CD14-positive monocyte (primary cell): ENCODE results near the gene CRTC1. TPM values are rescaled to one million over a fixed set of nuclear protein-coding genes. Genes with fewer than 3 reads are reported as not detected.
"Not testable (repeated sequence)": the region's sequence is repeated elsewhere in the genome, so short reads cannot be mapped to it uniquely, and the experiment has no call there.

Source experiments
- DNase-seq, 3 donors: peaks; one replicate each; pipeline ENCODE4 v3.0.0-alpha.2; 2011 to 2022
- H2AFZ ChIP-seq: 2 replicates; pipeline ENCODE4 v1.6.0; 2012; ENCODE audit warnings: mild to moderate bottlenecking, low read depth, low read length, inconsistent platforms; ENCODE audit not compliant: insufficient read depth, poor library complexity, severe bottlenecking
- H3K27ac ChIP-seq, 2 donors: 1 replicate in 1 of 2; 2 replicates in 1 of 2; pipeline ENCODE4 v1.5.1; 2012 to 2013; ENCODE audit warnings: low read length in 2 of 2, control low read depth in 1 of 2, inconsistent platforms in 1 of 2, low read depth in 1 of 2, mild to moderate bottlenecking in 1 of 2
- H3K27me3 ChIP-seq, 2 donors: one replicate each; pipeline versions ENCODE4 v1.6.0 to v1.6.1; 2011 to 2013; ENCODE audit warnings: low read length in 2 of 2; ENCODE audit not compliant: control insufficient read depth in 2 of 2, insufficient read depth in 2 of 2
- H3K36me3 ChIP-seq, 2 donors: replicated peaks in 1 of 2; 1 replicate in 1 of 2; 2 replicates in 1 of 2; pipeline versions ENCODE4 v1.5.1 to v1.6.1; 2012 to 2013; ENCODE audit warnings: low read length in 2 of 2, control low read depth in 1 of 2, inconsistent platforms in 1 of 2, mild to moderate bottlenecking in 1 of 2; ENCODE audit not compliant: insufficient read depth in 2 of 2, control insufficient read depth in 1 of 2
- H3K4me1 ChIP-seq, 2 donors: 1 replicate in 1 of 2; 2 replicates in 1 of 2; pipeline versions ENCODE4 v1.5.1 to v1.6.1; 2012 to 2013; ENCODE audit warnings: low read length in 2 of 2, control low read depth in 1 of 2, inconsistent platforms in 1 of 2, mild to moderate bottlenecking in 1 of 2, moderate library complexity in 1 of 2; ENCODE audit not compliant: insufficient read depth in 2 of 2, control insufficient read depth in 1 of 2
- H3K4me2 ChIP-seq: replicated peaks from 2 replicates; pipeline ENCODE3; 2012; ENCODE audit warnings: low read length, moderate library complexity, mild to moderate bottlenecking; ENCODE audit not compliant: poor library complexity, severe bottlenecking; ENCODE audit errors: extremely low read depth
- H3K4me3 ChIP-seq, 3 experiments: fragments of 200-600 bp in 1 of 3; sonication (generic) in 1 of 3; replicated peaks in 1 of 3; 1 replicate in 2 of 3; 2 replicates in 1 of 3; pipeline ENCODE4 v1.5.1; 2011 to 2013; ENCODE audit warnings: low read length in 3 of 3, mild to moderate bottlenecking in 3 of 3, control low read depth in 2 of 3, low read depth in 2 of 3, inconsistent platforms in 1 of 3, moderate library complexity in 1 of 3
- H3K79me2 ChIP-seq: 2 replicates; pipeline ENCODE4 v1.6.0; 2012; ENCODE audit warnings: mild to moderate bottlenecking, control low read depth, inconsistent platforms, low read length, moderate library complexity; ENCODE audit not compliant: insufficient read depth
- H3K9ac ChIP-seq: 2 replicates; pipeline ENCODE4 v1.6.0; 2017; ENCODE audit warnings: low read length, mild to moderate bottlenecking; ENCODE audit not compliant: insufficient read depth, poor library complexity, severe bottlenecking
- H3K9me3 ChIP-seq, 2 donors: replicated peaks in 1 of 2; 1 replicate in 1 of 2; 2 replicates in 1 of 2; pipeline versions ENCODE4 v1.5.1 to v1.6.1; 2012 to 2013; ENCODE audit warnings: low read length in 2 of 2, control low read depth in 1 of 2; ENCODE audit not compliant: control insufficient read depth in 1 of 2, insufficient read depth in 1 of 2
- H4K20me1 ChIP-seq: 2 replicates; pipeline ENCODE4 v1.6.0; 2012; ENCODE audit warnings: mild to moderate bottlenecking, low read length, control low read depth, moderate library complexity; ENCODE audit not compliant: insufficient read depth
- H3K27ac Mint-ChIP-seq, 7 donors: one replicate each; pipeline ENCODE4 v1.8.0; 2020; ENCODE audit warnings: mild to moderate bottlenecking in 7 of 7, mixed read lengths in 7 of 7, moderate library complexity in 6 of 7, inconsistent platforms in 2 of 7
- H3K27me3 Mint-ChIP-seq, 3 donors: one replicate each; pipeline ENCODE4 v1.8.0; 2021 to 2022; ENCODE audit warnings: low read depth in 3 of 3, mild to moderate bottlenecking in 3 of 3, mixed read lengths in 3 of 3, moderate library complexity in 3 of 3, inconsistent platforms in 1 of 3
- H3K36me3 Mint-ChIP-seq, 2 donors: one replicate each; pipeline ENCODE4 v1.8.0; 2020; ENCODE audit warnings: mixed read lengths in 2 of 2, inconsistent platforms in 1 of 2, mild to moderate bottlenecking in 1 of 2
- H3K4me1 Mint-ChIP-seq: one replicate; pipeline ENCODE4 v1.8.0; 2020; ENCODE audit warnings: mild to moderate bottlenecking, mixed read lengths
- H3K4me3 Mint-ChIP-seq, 2 donors: one replicate each; pipeline ENCODE4 v1.8.0; 2020; ENCODE audit warnings: mild to moderate bottlenecking in 2 of 2, mixed read lengths in 2 of 2, moderate library complexity in 1 of 2
- H3K9me3 Mint-ChIP-seq, 7 donors: one replicate each; pipeline ENCODE4 v1.8.0; 2020 to 2022; ENCODE audit warnings: mixed read lengths in 7 of 7, mild to moderate bottlenecking in 6 of 7, moderate library complexity in 6 of 7, inconsistent platforms in 2 of 7
- WGBS: methylation state at CpG from one replicate; pipeline ENCODE4 v1.1.5; 2013; ENCODE audit warnings: missing lambda C conversion rate; ENCODE audit not compliant: insufficient coverage; 5-methylcytosine and 5-hydroxymethylcytosine counted together
- intact Hi-C, 2 donors: fragments of 100-400 bp; cut with micrococcal nuclease; formaldehyde crosslinking; loops; one replicate each; pipeline versions ENCODE4 v1.15.0 to v1.15.1; 2023
- polyA plus RNA-seq, 3 donors: library from polyadenylated mRNA; depleted of rRNA in 1 of 3; unstranded in 2 of 3; stranded (reverse) in 1 of 3; fragments of 300-500 nt in 2 of 3; fragments of >200 nt in 1 of 3; fragmentation: Illumina TruSeq in 2 of 3; gene quantifications; 1 replicate in 2 of 3; 2 replicates in 1 of 3; pipeline ENCODE4 v1.2.3, GENCODE V29; 2012 to 2021
- TF ChIP-seq, protein P1 (sequence below): fragments of 200-600 bp; IDR thresholded peaks from one replicate; pipeline ENCODE4 v1.8.0; 2022; ENCODE audit warnings: antibody characterized with exemption, mild to moderate bottlenecking

Gene CRTC1
- polyA plus RNA-seq, 3 donors, result 0.28 to 9.2 (median 0.55) TPM

DNA sequence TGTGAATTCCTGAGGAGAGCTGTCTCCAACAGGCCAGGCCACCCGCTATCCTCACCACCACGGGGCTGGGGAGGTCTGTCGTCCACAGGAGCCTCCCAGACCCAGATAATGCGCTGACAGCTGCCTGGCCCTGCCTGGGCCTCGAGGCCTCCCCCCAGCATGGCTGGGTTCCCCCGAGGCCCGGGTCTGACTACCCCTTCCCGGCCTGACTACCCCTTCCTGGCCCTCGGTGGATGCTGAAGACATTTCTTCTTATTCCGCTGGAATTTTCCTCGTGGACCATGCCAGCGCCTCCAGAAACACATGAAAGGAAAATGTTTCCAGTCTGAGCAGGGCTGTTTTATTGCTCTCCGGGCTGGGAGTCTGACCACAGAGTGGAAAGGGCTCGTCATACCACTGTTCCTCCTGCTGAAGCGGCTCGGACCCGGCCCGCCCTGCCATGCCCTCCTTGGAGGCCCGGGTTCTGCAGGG is 124.4 kb downstream of the CRTC1 start:
- no peak overlapping the region for H3K4me3 ChIP-seq
- Mint-ChIP-seq H3K36me3 (no peaks in the 10 kb centered on the region), H3K4me3 (no peak overlapping the region), H3K4me1 (peaks cover 12% of the 10 kb centered on the region), H3K27ac (no peak overlapping the region), H3K9me3 (peaks cover 0 to 4% (median 0%) of the 10 kb centered on the region in 7 donors), H3K27me3 (peaks cover 8 to 35% (median 29%) of the 10 kb centered on the region in 3 donors)
- TF ChIP-seq, protein P1, sequence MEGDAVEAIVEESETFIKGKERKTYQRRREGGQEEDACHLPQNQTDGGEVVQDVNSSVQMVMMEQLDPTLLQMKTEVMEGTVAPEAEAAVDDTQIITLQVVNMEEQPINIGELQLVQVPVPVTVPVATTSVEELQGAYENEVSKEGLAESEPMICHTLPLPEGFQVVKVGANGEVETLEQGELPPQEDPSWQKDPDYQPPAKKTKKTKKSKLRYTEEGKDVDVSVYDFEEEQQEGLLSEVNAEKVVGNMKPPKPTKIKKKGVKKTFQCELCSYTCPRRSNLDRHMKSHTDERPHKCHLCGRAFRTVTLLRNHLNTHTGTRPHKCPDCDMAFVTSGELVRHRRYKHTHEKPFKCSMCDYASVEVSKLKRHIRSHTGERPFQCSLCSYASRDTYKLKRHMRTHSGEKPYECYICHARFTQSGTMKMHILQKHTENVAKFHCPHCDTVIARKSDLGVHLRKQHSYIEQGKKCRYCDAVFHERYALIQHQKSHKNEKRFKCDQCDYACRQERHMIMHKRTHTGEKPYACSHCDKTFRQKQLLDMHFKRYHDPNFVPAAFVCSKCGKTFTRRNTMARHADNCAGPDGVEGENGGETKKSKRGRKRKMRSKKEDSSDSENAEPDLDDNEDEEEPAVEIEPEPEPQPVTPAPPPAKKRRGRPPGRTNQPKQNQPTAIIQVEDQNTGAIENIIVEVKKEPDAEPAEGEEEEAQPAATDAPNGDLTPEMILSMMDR, result no peak
- no peak for DNase-seq
- no peaks in the 10 kb centered on the region for H3K79me2 ChIP-seq
- intact Hi-C loops, result no loop called here
- no peaks in the 10 kb centered on the region for H3K9me3 ChIP-seq
- peaks cover 10% of the 10 kb centered on the region in 2 donors for H3K4me1 ChIP-seq
- peaks cover 0 to 4% of the 10 kb centered on the region in 2 donors for H3K27me3 ChIP-seq
- no peak overlapping the region for H3K27ac ChIP-seq
- H4K20me1 ChIP-seq, result no peaks in the 10 kb centered on the region
- no peaks in the 10 kb centered on the region for H3K36me3 ChIP-seq
- no peak overlapping the region for H3K4me2 ChIP-seq
- WGBS, result 91% methylated on average over 12 of the region's 19 CpGs
- no peak overlapping the region for H3K9ac ChIP-seq
- no peak overlapping the region for H2AFZ ChIP-seq

DNA sequence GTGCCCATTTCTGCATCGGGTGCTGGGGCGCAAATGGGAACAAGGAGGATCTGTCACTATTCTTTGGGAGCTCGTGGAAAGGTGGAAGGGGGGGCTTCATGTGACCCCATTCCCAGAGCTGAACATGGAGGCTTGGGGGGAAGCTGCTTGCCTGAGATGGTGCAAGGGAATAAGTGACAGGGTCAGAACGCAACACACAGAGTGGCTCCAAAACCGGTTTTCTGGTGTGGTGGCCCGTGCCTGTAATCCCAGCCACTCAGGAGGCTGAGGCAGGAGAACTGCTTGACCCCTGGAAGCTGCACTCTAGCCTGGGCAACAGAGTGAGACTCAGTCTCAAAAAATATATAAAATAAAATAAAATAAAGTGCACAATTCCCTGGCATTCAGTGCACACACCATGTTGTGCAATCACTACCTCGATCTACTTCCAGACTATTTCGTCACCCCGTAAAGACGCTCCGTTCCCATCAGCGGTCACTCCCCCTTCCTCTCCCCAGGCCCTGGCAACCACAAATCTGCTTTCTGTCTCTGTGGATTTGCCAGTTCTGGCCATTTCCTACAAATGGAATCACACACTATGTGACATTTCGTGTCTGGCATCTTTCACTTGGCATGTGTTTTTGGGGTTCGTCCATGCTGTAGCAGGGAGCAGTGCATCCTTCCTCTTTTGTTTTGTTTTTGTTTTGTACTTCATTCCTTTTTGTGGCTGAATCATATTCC is 125.8 kb downstream of the CRTC1 start:
- intact Hi-C loops, result no loop called here
- Mint-ChIP-seq H3K4me3 (peak overlapping the region; percentile 69 to 87), H3K27ac (peak overlapping the region in 2 of 7 donors; percentile 7 to 56), H3K27me3 (peaks cover 9 to 38% (median 31%) of the 10 kb centered on the region in 3 donors), H3K9me3 (peaks cover 0 to 2% (median 0%) of the 10 kb centered on the region in 7 donors), H3K4me1 (peaks cover 12% of the 10 kb centered on the region), H3K36me3 (no peaks in the 10 kb centered on the region)
- TF ChIP-seq, protein P1, result no peak
- H3K27me3 ChIP-seq, result peaks cover 0 to 4% of the 10 kb centered on the region in 2 donors
- no peaks in the 10 kb centered on the region for H3K36me3 ChIP-seq
- DNase-seq, result peak; percentile 42 to 56 (median 53)
- H3K4me3 ChIP-seq, result peak overlapping the region; percentile 18 to 66 (median 31)
- H3K4me2 ChIP-seq, result peak overlapping the region; percentile 74
- no peak overlapping the region for H3K27ac ChIP-seq
- WGBS, result 28% methylated on average over 12 of the region's 14 CpGs
- H3K9me3 ChIP-seq, result no peaks in the 10 kb centered on the region
- peak overlapping the region; percentile 43 for H2AFZ ChIP-seq
- peaks cover 10% of the 10 kb centered on the region in 2 donors for H3K4me1 ChIP-seq
- H4K20me1 ChIP-seq, result no peaks in the 10 kb centered on the region
- no peaks in the 10 kb centered on the region for H3K79me2 ChIP-seq
- H3K9ac ChIP-seq, result no peak overlapping the region

DNA sequence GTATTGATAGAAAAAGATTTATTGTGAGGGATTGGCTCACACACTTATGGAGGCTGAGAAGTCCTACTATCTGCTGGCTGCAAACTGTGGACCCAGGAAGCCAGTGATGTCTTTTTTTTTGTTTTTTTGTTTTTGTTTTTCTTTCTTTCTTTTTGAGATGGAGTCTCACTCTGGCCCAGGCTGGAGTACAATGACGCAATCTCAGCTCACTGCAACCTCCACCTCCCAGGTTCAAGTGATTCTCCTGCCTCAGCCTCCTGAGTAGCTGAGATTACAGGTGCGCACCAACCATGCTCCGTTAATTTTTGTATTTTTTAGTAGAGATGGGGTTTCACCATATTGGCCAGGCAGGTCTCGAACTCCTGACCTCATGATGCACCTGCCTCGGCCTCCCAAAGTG is 128.2 kb downstream of the CRTC1 start:
- Mint-ChIP-seq H3K4me1 (peaks cover 12% of the 10 kb centered on the region), H3K27me3 (peaks cover 9 to 43% (median 27%) of the 10 kb centered on the region in 3 donors)
- intact Hi-C loops, H3K27ac ChIP-seq, H2AFZ ChIP-seq, H3K27ac Mint-ChIP-seq, H4K20me1 ChIP-seq, H3K4me3 ChIP-seq, H3K4me2 ChIP-seq, H3K9me3 Mint-ChIP-seq, H3K9me3 ChIP-seq, H3K9ac ChIP-seq, H3K79me2 ChIP-seq, H3K27me3 ChIP-seq, H3K36me3 ChIP-seq, H3K4me1 ChIP-seq, H3K36me3 Mint-ChIP-seq, DNase-seq, H3K4me3 Mint-ChIP-seq: not testable (repeated sequence)
- 100% methylated on average over 2 of the region's 5 CpGs for WGBS
